ENCODE measurements around the gene TPI1.

Gene TPI1

GRCh38 chr12:6914947-6915788 is 47.8 kb downstream of the TPI1 start:
- TF ChIP-seq CSDC2 (CRISPR knock-in tag; IDR thresholded peaks at IDR 0.05): no peak
- no peak for TF ChIP-seq CREB5 (CRISPR knock-in tag; IDR thresholded peaks at IDR 0.05; ENCODE audit: low read depth)
- no peak for TF ChIP-seq CSRNP3 (CRISPR knock-in tag; IDR thresholded peaks at IDR 0.05)
- no peak for TF ChIP-seq SNAI2 (CRISPR knock-in tag; IDR thresholded peaks at IDR 0.05)
- TF ChIP-seq ZFP30 (CRISPR knock-in tag; IDR thresholded peaks at IDR 0.05): no peak
- no peak for TF ChIP-seq ZNF565 (CRISPR knock-in tag; conservative IDR thresholded peaks at IDR 0.05; ENCODE audit: low read depth)
- no peak for TF ChIP-seq OSR1 (CRISPR knock-in tag; IDR thresholded peaks at IDR 0.05)
- TF ChIP-seq RARB (CRISPR knock-in tag; IDR thresholded peaks at IDR 0.05): no peak
- TF ChIP-seq GLIS3 (CRISPR knock-in tag; IDR thresholded peaks at IDR 0.05): no peak
- TF ChIP-seq POU6F1 (CRISPR knock-in tag; IDR thresholded peaks at IDR 0.05; ENCODE audit: borderline replicate concordance, low read depth): no peak
- no peak for TF ChIP-seq TCF4 (CRISPR knock-in tag; IDR thresholded peaks at IDR 0.05; ENCODE audit: borderline replicate concordance)
- no peak for TF ChIP-seq ISL1 (CRISPR knock-in tag; IDR thresholded peaks at IDR 0.05)
- no peak for TF ChIP-seq ZC3H10 (CRISPR knock-in tag; IDR thresholded peaks at IDR 0.05)
- ATAC-seq: peak; percentile 44

GRCh38 chr12:6915789-6916285 is 48.5 kb downstream of the TPI1 start:
- TF ChIP-seq CSDC2 (CRISPR knock-in tag; IDR thresholded peaks at IDR 0.05) (no peak), ZNF8 (CRISPR knock-in tag; IDR thresholded peaks at IDR 0.05) (no peak), SNAI2 (CRISPR knock-in tag; IDR thresholded peaks at IDR 0.05) (no peak), BACH2 (CRISPR knock-in tag; IDR thresholded peaks at IDR 0.05; ENCODE audit: borderline replicate concordance) (no peak), GLIS3 (CRISPR knock-in tag; IDR thresholded peaks at IDR 0.05) (no peak), PATZ1 (CRISPR knock-in tag; IDR thresholded peaks at IDR 0.05; ENCODE audit: borderline replicate concordance) (no peak), PPARA (CRISPR knock-in tag; IDR thresholded peaks at IDR 0.05; ENCODE audit: borderline replicate concordance) (no peak), ZNF70 (CRISPR knock-in tag; IDR thresholded peaks at IDR 0.05) (no peak), TCF4 (CRISPR knock-in tag; IDR thresholded peaks at IDR 0.05; ENCODE audit: borderline replicate concordance) (no peak), CSRNP3 (CRISPR knock-in tag; IDR thresholded peaks at IDR 0.05) (no peak), POU6F1 (CRISPR knock-in tag; IDR thresholded peaks at IDR 0.05; ENCODE audit: borderline replicate concordance, low read depth) (no peak), TOX (CRISPR knock-in tag; IDR thresholded peaks at IDR 0.05; ENCODE audit: borderline replicate concordance) (no peak)
- ATAC-seq: no peak

Measured in SK-N-SH treated with all-trans-retinoic acid at 6 μM for 48 hours (cell line).